Keratinocyte (primary cell): ENCODE data around the gene ETV1. TPM values are rescaled to one million over a fixed set of nuclear protein-coding genes. Genes with fewer than 3 reads are reported as not detected.

Source experiments
- DNase-seq: peaks from one replicate; pipeline ENCODE4 v3.0.0-alpha.2; 2011; ENCODE audit warnings: low read depth, missing footprints, low spot score
- FAIRE-seq: peaks from 2 replicates; lab custom pipeline; 2011; peaks lifted over from hg19 to GRCh38; lab: Jason Lieb, UNC
- H2AFZ ChIP-seq: 2 replicates; pipeline ENCODE4 v1.6.0; 2012; ENCODE audit warnings: low read length, control low read depth, inconsistent platforms; ENCODE audit not compliant: control insufficient read depth
- H3K27ac ChIP-seq: 2 replicates; pipeline ENCODE4 v1.5.1; 2011; ENCODE audit warnings: low read length; ENCODE audit not compliant: control insufficient read depth, insufficient read depth
- H3K27me3 ChIP-seq: 3 replicates; pipeline ENCODE4 v1.6.0; 2011; ENCODE audit warnings: low read length; ENCODE audit not compliant: control insufficient read depth, insufficient read depth; ENCODE audit errors: extremely low read depth
- H3K36me3 ChIP-seq, 2 experiments: 2 replicates in 1 of 2; 3 replicates in 1 of 2; pipeline ENCODE4 v1.5.1; 2011; ENCODE audit warnings: low read length in 2 of 2, mild to moderate bottlenecking in 1 of 2; ENCODE audit not compliant: control insufficient read depth in 2 of 2, insufficient read depth in 2 of 2; ENCODE audit errors: extremely low read depth in 1 of 2
- H3K4me1 ChIP-seq: 3 replicates; pipeline ENCODE4 v1.5.1; 2011; ENCODE audit warnings: low read length; ENCODE audit not compliant: control insufficient read depth, insufficient read depth; ENCODE audit errors: extremely low read depth
- H3K4me2 ChIP-seq: 3 replicates; pipeline ENCODE4 v1.6.0; 2011; ENCODE audit warnings: low read depth, low read length; ENCODE audit not compliant: control insufficient read depth, insufficient read depth; ENCODE audit errors: extremely low read depth
- H3K4me3 ChIP-seq, 3 experiments: fragments of 200-600 bp in 1 of 3; sonication (generic) in 1 of 3; 2 replicates in 2 of 3; 3 replicates in 1 of 3; pipeline ENCODE4 v1.5.1; 2011 to 2016; ENCODE audit warnings: low read length in 3 of 3, mild to moderate bottlenecking in 3 of 3, control low read depth in 2 of 3, inconsistent platforms in 1 of 3, low read depth in 1 of 3, mixed read lengths in 1 of 3, mixed run types in 1 of 3, moderate library complexity in 1 of 3; ENCODE audit not compliant: control insufficient read depth in 2 of 3, insufficient read depth in 2 of 3; ENCODE audit errors: extremely low read depth in 1 of 3
- H3K79me2 ChIP-seq: 2 replicates; pipeline ENCODE4 v1.6.0; 2012; ENCODE audit warnings: low read length; ENCODE audit not compliant: control insufficient read depth, insufficient read depth
- H3K9ac ChIP-seq: 3 replicates; pipeline ENCODE4 v1.6.0; 2011; ENCODE audit warnings: low read length; ENCODE audit not compliant: control insufficient read depth, insufficient read depth; ENCODE audit errors: extremely low read depth
- H3K9me1 ChIP-seq: 3 replicates; pipeline ENCODE4 v1.6.0; 2011; ENCODE audit warnings: low read length; ENCODE audit not compliant: control insufficient read depth, insufficient read depth; ENCODE audit errors: extremely low read depth
- H3K9me3 ChIP-seq: 2 replicates; pipeline ENCODE4 v1.5.1; 2012; ENCODE audit warnings: low read depth, low read length; ENCODE audit not compliant: control insufficient read depth
- H4K20me1 ChIP-seq: 3 replicates; pipeline ENCODE4 v1.6.0; 2011; ENCODE audit warnings: low read length; ENCODE audit not compliant: control insufficient read depth, insufficient read depth; ENCODE audit errors: extremely low read depth
- CTCF ChIP-seq, 3 experiments: IDR thresholded peaks in 1 of 3; conservative IDR thresholded peaks in 1 of 3; optimal IDR thresholded peaks in 1 of 3; 2 replicates in 2 of 3; 3 replicates in 1 of 3; pipeline versions ENCODE3 to v1.5.1; 2011; ENCODE audit warnings: low read length in 3 of 3, mild to moderate bottlenecking in 3 of 3, moderate library complexity in 2 of 3, control low read depth in 1 of 3, inconsistent platforms in 1 of 3; ENCODE audit not compliant: insufficient read depth in 2 of 3; ENCODE audit errors: extremely low read depth in 1 of 3
- EZH2 ChIP-seq: IDR thresholded peaks from one replicate; pipeline ENCODE4 v1.6.1; 2012; ENCODE audit warnings: inconsistent platforms, mild to moderate bottlenecking, low read length, moderate library complexity
- dilution Hi-C: fragments of 300-500 bp; cut with MboI; formaldehyde crosslinking; loops from one replicate; pipeline ENCODE4 v1.7.0; 2020; ENCODE audit warnings: low sequenced_read_pairs; ENCODE audit not compliant: extremely low pct_ligation_motif_present
- polyA plus RNA-seq, 5 experiments: library from polyadenylated mRNA; depleted of rRNA in 3 of 5; stranded (reverse) in 3 of 5; stranded (forward) in 1 of 5; unstranded in 1 of 5; fragments of >200 nt; gene quantifications; 1 replicate in 1 of 5; 2 replicates in 3 of 5; 3 replicates in 1 of 5; pipeline versions ENCODE4 v1.2.1 to v1.2.3, GENCODE V29; 2011 to 2012; ENCODE audit warnings: missing spikeins in 2 of 5, low read depth in 1 of 5, low replicate concordance in 1 of 5

The ETV1 gene
- polyA plus RNA-seq, 1 donor (not counting 4 experiments of a cell fraction or from before 2014, with no cell fraction given): 5.0 TPM

- dilution Hi-C loops: no loop called here
- Histone ChIP-seq H3K9ac (peak overlapping the region; percentile 73), H3K79me2 (no peaks in the 10 kb centered on the region), H3K4me3 (peak overlapping the region; percentile 55 to 94 (median 89)), H3K4me1 (peaks cover 13% of the 10 kb centered on the region), H3K9me3 (no peaks in the 10 kb centered on the region), H3K9me1 (no peaks in the 10 kb centered on the region), H3K27me3 (no peaks in the 10 kb centered on the region), H4K20me1 (no peaks in the 10 kb centered on the region), H3K27ac (peak overlapping the region; percentile 62), H2AFZ (peak overlapping the region; percentile 91), H3K36me3 (no peaks in the 10 kb centered on the region), H3K4me2 (peak overlapping the region; percentile 98)
- TF ChIP-seq CTCF (optimal IDR thresholded peaks at IDR 0.05 in 1 of 3, IDR thresholded peaks at IDR 0.05 in 1 of 3, conservative IDR thresholded peaks at IDR 0.05 in 1 of 3; ENCODE audit: extremely low read depth in 1 of 3, insufficient read depth in 2 of 3, low read length in 3 of 3): no peak
- FAIRE-seq (peak; percentile 56), DNase-seq (no peak)
Measured at GRCh38 chr7:13990319-13990983, 985 bp upstream of the ETV1 start.

DNA sequence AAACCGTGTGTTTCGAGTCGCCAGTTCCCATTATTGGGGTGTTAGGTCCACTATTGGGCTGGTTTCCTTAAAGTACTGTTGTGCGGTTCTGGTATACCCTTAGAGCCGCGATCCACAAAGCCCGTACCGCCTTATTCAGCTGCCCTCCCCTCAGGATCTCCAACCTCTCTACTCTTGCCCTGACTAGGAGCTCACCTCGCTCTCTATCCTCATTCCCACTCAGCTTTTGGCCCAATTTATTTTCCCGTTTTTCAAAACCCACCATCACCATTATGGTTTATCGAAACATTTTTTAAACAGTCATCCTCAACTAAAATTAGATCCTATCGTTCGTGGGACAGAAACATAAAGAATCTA, 461 bp upstream of the ETV1 start:
- Histone ChIP-seq H3K9me1 (no peaks in the 10 kb centered on the region), H3K36me3 (no peaks in the 10 kb centered on the region), H3K27me3 (no peaks in the 10 kb centered on the region), H3K79me2 (no peaks in the 10 kb centered on the region), H2AFZ (peak overlapping the region; percentile 91), H3K27ac (peak overlapping the region; percentile 61), H4K20me1 (no peaks in the 10 kb centered on the region), H3K4me3 (peak overlapping the region; percentile 55 to 94 (median 89)), H3K4me1 (peaks cover 13% of the 10 kb centered on the region), H3K9me3 (no peaks in the 10 kb centered on the region), H3K9ac (peak overlapping the region; percentile 73), H3K4me2 (peak overlapping the region; percentile 98)
- dilution Hi-C loops: no loop called here
- no peak for DNase-seq
- no peak for FAIRE-seq
- TF ChIP-seq EZH2: no peak
- TF ChIP-seq CTCF (optimal IDR thresholded peaks at IDR 0.05 in 1 of 3, IDR thresholded peaks at IDR 0.05 in 1 of 3, conservative IDR thresholded peaks at IDR 0.05 in 1 of 3; ENCODE audit: extremely low read depth in 1 of 3, insufficient read depth in 2 of 3, low read length in 3 of 3): no peak
